ENCODE measurements around the gene ABLIM1. TPM values are rescaled to one million over a fixed set of nuclear protein-coding genes. Genes with fewer than 3 reads are reported as not detected.
A peak's percentile ranks its signal among the peaks of the same experiment; 100 is the strongest.

The ABLIM1 gene
- total RNA-seq, 2 experiments from 2014 or later = 91.5 to 97.9 TPM

DNA sequence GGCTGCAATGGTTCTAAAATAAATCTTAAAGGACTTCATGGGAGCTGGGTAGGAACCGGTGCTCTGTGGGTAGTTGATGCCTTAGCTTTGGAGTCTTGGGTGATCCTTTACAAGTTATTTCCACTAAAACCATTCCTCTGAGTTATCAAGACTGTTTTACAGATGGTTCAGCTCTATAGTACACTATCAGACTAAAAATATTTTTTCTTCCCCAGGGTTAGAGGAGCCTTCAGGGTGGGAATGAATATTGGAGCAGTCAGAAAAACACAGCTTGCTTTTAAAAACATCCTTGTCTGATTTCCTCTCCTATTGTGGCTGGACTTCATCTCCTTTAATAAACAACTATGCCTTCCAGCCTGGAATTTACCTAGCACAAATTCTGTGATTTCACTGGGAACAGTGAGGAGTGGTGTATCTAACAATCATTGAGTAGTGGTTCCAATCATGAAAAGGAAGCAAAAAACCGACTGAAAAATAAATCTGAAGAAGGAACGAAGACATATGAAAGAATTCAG, 151.1 kb downstream of the ABLIM1 start:
- no peak for DNase-seq
- CTCF ChIA-PET = interaction anchor here (0.8 to 1.2 kb wide), 3 partner anchors 11 to 25 kb away, joined by 3 to 4 read pairs (median 3); no protein-coding TSS in a partner anchor
- Mint-ChIP-seq H3K4me1 (peaks cover 35% of the 10 kb centered on the region), H3K9me3 (peaks cover 5% of the 10 kb centered on the region), H3K36me3 (ENCODE audit: low read depth) (peaks cover 44% of the 10 kb centered on the region), H3K4me3 (no peak overlapping the region), H3K27me3 (no peaks in the 10 kb centered on the region), H3K27ac (no peak overlapping the region)
- POLR2A ChIA-PET = no interaction called here

DNA sequence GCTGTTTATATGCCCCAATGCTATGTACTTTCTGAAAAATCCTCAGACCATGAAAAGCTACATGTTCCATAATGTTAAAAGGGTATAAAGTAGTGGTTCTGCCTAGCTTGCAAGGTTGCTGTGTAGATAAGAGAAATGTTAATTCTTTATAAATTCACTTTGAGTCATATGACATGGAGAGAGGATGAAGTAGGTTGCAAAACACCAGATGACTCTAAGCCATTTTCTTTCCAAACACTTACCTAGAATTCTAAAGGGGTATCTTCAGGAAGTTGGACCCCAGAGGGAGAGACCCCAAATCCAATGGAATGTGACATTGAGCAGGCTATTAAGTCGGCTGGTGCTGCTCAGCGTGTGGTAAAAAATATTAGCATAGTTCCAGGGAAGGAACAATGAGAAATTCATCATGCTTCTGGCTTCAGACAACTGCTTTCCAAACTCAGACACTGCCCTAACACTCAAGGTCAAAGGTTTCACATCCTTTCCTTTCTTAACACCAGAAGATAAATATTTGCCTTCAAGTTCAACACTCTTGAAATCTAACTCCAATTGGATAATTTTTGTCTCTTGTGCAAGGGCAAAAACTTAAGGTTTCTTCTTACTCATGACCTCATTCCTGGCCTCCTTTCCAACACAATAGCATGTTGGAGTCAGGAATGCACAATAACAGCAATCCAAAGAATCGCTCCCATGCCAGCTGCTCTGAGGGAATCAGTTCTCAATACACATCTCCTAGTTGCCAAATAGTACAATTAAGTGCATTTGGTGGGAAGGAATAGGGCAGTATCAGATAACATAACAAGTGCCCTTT, 153.1 kb downstream of the ABLIM1 start:
- Mint-ChIP-seq H3K4me1 (peaks cover 47% of the 10 kb centered on the region), H3K27ac (no peak overlapping the region), H3K4me3 (no peak overlapping the region), H3K9me3 (peaks cover 9% of the 10 kb centered on the region), H3K27me3 (no peaks in the 10 kb centered on the region), H3K36me3 (ENCODE audit: low read depth) (peaks cover 49% of the 10 kb centered on the region)
- ChIA-PET POLR2A (no interaction called here), CTCF (interaction anchor here (0.5 to 1.0 kb wide), 3 partner anchors 127 to 325 kb away, joined by 3 read pairs; no protein-coding TSS in a partner anchor)
- no peak for DNase-seq

DNA sequence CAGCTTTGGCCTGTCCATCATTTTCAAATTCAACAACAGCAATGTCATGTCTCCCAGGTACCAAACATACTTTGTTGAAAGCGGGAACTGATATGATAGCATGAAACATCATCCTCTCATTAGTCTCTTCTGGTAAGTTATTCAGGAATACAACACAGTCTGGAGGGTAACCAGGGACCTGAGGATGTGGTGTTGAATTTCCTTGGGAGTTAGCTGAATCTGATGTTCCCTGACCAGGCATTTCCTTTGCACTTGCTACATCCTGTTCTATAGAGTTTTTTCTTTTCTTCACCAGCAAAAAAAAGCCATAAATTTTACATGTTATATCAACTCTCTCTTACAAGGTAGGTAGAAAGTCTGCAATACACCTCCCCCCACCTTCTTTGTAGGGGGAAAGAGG, 156.0 kb downstream of the ABLIM1 start:
- ChIA-PET CTCF (interaction anchor here (1.0 kb wide), 1 partner anchor 15 kb away, joined by 3 read pairs; no protein-coding TSS in a partner anchor), POLR2A (interaction anchor here (1.3 to 4.3 kb wide), 2 partner anchors 25 to 42 kb away, joined by 3 to 42 read pairs; no protein-coding TSS in a partner anchor)

DNA sequence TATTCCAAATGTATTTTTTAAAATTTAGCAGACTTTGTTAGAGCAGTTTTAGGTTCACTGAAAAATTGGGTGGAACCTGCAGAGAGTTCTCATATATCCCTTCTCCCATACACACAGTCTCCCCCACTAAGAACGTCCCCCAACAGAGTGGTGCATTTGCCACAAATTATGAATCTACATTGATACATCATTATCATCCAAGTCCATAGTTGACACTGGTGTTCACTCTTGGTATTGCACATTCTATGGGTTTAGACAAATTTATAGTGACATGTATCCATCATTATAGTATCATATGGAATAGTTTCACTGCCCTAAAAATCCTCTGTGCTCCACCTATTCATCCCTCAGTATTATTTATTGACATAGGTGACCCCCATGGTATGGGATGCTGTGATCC, 156.4 kb downstream of the ABLIM1 start:
- Mint-ChIP-seq H3K27me3 (no peaks in the 10 kb centered on the region), H3K9me3 (peaks cover 7% of the 10 kb centered on the region), H3K4me1 (peaks cover 70% of the 10 kb centered on the region), H3K4me3 (no peak overlapping the region), H3K36me3 (ENCODE audit: low read depth) (peaks cover 47% of the 10 kb centered on the region), H3K27ac (peak overlapping the region; percentile 51)
- ChIA-PET CTCF (no interaction called here), POLR2A (interaction anchor here (1.3 to 5.4 kb wide), 4 partner anchors 15 to 42 kb away, joined by 3 to 74 read pairs (median 34); no protein-coding TSS in a partner anchor)
- DNase-seq = no peak

More for the DNA sequence above, 156.0 kb downstream of the ABLIM1 start:
- Mint-ChIP-seq H3K27me3 (no peaks in the 10 kb centered on the region), H3K4me1 (peaks cover 67% of the 10 kb centered on the region), H3K9me3 (peaks cover 7% of the 10 kb centered on the region), H3K4me3 (no peak overlapping the region), H3K36me3 (ENCODE audit: low read depth) (peaks cover 50% of the 10 kb centered on the region), H3K27ac (peak overlapping the region; percentile 51)
- DNase-seq = no peak

DNA sequence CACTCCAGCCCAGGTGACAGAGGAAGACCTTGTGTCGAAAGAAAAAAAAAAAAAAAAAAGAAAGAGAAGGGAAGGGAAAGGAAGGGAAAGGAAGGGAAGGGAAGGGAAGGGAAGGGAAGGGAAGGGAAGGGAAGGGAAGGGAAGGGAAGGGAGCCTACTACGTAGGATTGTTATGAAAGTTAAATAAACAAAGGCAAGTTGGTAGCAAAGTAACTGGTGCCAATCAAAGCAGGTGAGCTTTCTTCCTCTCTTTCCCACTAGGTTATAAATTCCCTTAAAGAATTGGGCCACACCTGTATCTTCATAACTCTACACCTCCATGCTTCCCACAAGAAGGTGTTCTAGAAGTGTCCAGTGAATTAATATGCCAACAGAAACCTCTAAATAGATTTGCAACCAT, 157.4 kb downstream of the ABLIM1 start:
- ChIA-PET CTCF (interaction anchor here (0.7 to 4.6 kb wide), 9 partner anchors 8 to 321 kb away, joined by 3 to 21 read pairs (median 4); no protein-coding TSS in a partner anchor), POLR2A (interaction anchor here (0.9 to 5.4 kb wide), 7 partner anchors 13 to 301 kb away, joined by 3 to 74 read pairs (median 5); no protein-coding TSS in a partner anchor)
- peaks cover 43% of the 10 kb centered on the region for H3K36me3 Mint-ChIP-seq (ENCODE audit: low read depth)
- peaks cover 77% of the 10 kb centered on the region for H3K4me1 Mint-ChIP-seq
- DNase-seq = no peak
- no peaks in the 10 kb centered on the region for H3K27me3 Mint-ChIP-seq
- no peak overlapping the region for H3K4me3 Mint-ChIP-seq
- peak overlapping the region; percentile 90 for H3K27ac Mint-ChIP-seq
- peaks cover 7% of the 10 kb centered on the region for H3K9me3 Mint-ChIP-seq

DNA sequence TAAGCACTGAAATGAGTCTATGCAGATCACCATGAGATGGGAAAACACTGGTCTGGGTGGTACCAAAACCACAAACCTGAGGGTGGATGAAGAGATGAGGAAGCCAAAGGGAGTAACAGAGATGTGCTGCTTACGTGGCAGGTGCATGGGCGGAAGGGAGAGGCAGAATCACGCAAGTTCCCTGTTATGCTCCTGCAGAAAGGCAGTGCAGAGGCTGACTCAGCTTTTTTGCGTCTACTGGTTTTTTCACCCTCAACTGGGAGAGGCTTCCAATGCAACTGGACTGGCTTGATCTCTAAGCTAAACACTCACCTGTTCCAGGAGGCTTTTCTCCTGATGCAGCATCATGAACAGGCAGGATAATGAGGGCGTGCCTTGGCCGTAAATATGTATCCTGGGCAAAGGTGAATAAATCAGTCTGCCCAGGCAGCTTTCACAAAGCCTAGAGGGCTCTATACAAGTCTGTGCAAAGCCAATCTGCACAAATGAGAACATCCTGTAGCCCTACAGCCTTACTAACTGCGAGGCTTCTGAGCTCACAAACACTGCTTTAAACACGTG, 158.4 kb downstream of the ABLIM1 start:
- POLR2A ChIA-PET = interaction anchor here (0.6 to 5.4 kb wide), 10 partner anchors 9 to 301 kb away, joined by 3 to 74 read pairs (median 4); no protein-coding TSS in a partner anchor
- Mint-ChIP-seq H3K4me3 (peak overlapping the region; percentile 23), H3K36me3 (ENCODE audit: low read depth) (peaks cover 48% of the 10 kb centered on the region)

DNA sequence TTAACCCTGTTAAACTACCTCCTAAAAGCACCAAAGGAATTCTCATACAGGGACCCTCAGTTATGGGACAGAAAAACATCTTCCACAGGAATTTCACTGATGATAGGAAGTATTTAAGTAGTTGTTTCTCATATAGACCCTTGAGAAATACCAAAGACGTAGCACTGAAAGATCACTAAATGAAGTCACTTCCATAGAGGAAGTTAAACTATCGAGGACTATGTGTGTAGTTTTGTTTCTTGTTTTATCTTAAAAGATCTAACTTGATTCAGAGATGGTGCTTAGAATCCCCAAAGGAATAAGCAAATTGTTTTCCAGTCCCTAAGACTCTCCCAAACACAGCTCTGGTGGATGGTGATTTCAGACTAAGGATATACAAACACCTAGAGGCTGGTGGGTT, 159.0 kb downstream of the ABLIM1 start:
- peaks cover 76% of the 10 kb centered on the region for H3K4me1 Mint-ChIP-seq
- ChIA-PET POLR2A (interaction anchor here (1.0 to 5.4 kb wide), 6 partner anchors 11 to 105 kb away, joined by 3 to 74 read pairs (median 16); no protein-coding TSS in a partner anchor), CTCF (interaction anchor here (1.0 to 4.6 kb wide), 7 partner anchors 25 to 323 kb away, joined by 3 to 21 read pairs (median 4); no protein-coding TSS in a partner anchor)
- H3K9me3 Mint-ChIP-seq = peaks cover 11% of the 10 kb centered on the region
- H3K27me3 Mint-ChIP-seq = no peaks in the 10 kb centered on the region
- DNase-seq = no peak
- H3K4me3 Mint-ChIP-seq = peak overlapping the region; percentile 23
- H3K27ac Mint-ChIP-seq = peak overlapping the region; percentile 90
- H3K36me3 Mint-ChIP-seq (ENCODE audit: low read depth) = peaks cover 43% of the 10 kb centered on the region

More for the DNA sequence above, 158.4 kb downstream of the ABLIM1 start:
- CTCF ChIA-PET = interaction anchor here (1.0 to 4.6 kb wide), 11 partner anchors 9 to 322 kb away, joined by 3 to 21 read pairs (median 4); no protein-coding TSS in a partner anchor
- H3K9me3 Mint-ChIP-seq = peaks cover 11% of the 10 kb centered on the region
- DNase-seq = peak; percentile 66
- peak overlapping the region; percentile 90 for H3K27ac Mint-ChIP-seq
- no peaks in the 10 kb centered on the region for H3K27me3 Mint-ChIP-seq
- H3K4me1 Mint-ChIP-seq = peaks cover 78% of the 10 kb centered on the region

DNA sequence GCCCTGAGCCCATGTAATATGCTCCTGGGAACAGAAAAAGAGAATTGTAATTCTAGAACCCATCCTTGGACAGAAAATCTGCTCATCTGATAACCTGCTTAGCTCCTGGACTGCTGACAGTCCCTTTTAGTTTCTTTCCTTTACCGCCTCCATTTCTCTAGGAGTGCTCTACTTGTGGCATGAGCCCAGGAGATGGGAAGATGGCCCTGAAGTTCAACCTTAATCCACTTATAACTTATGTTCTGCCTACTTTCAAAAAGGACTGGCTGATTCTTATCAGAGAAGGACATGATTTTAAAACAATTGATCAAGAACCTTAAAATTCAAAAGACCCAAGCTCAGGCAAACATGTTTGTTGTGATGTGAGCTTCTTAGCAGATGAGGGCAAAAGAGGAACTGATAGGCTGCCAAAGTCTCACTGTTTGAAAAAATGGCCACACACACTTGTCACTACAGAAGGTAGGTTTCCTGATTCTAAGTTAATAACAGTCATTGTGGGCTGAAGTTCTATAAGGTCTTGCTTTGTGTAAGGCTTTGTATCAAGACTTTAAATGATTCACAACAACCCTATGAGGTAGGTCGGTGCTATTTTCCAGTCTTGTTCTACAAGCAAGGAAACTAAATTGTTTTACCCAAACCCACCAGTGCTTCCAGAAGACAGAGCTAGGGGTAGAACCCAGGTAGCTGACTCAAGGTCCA, 159.5 kb downstream of the ABLIM1 start:
- peak overlapping the region; percentile 90 for H3K27ac Mint-ChIP-seq
- DNase-seq = no peak
- ChIA-PET POLR2A (interaction anchor here (1.0 to 5.4 kb wide), 5 partner anchors 11 to 43 kb away, joined by 3 to 74 read pairs (median 26); no protein-coding TSS in a partner anchor), CTCF (interaction anchor here (0.7 to 4.6 kb wide), 7 partner anchors 25 to 195 kb away, joined by 4 to 21 read pairs (median 4); no protein-coding TSS in a partner anchor)
- H3K9me3 Mint-ChIP-seq = peaks cover 11% of the 10 kb centered on the region
- peaks cover 41% of the 10 kb centered on the region for H3K36me3 Mint-ChIP-seq (ENCODE audit: low read depth)
- no peak overlapping the region for H3K4me3 Mint-ChIP-seq
- H3K4me1 Mint-ChIP-seq = peaks cover 78% of the 10 kb centered on the region
- H3K27me3 Mint-ChIP-seq = no peaks in the 10 kb centered on the region

DNA sequence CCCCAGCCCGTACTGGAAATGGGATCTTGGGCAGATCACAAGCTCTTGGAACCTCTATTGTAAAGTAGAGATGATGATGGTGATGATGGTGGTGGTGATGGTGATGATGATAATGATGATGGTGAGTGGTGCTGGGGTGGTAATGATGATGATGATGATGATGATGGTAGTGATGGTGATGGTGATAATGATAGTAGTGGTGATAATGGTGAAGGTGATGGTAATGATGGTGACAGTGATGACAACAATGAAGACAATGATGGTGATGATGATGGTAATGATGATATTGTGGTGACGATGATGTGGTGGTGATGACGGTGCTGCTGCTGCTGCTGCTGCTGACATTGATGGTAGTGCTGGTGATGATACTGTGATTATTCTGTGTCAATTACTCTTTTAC, 162.8 kb downstream of the ABLIM1 start:
- POLR2A ChIA-PET = no interaction called here
- H3K9me3 Mint-ChIP-seq = peaks cover 4% of the 10 kb centered on the region
- H3K27ac Mint-ChIP-seq = peak overlapping the region; percentile 22
- CTCF ChIA-PET = no interaction called here
- H3K27me3 Mint-ChIP-seq = no peaks in the 10 kb centered on the region
- H3K4me3 Mint-ChIP-seq = no peak overlapping the region
- peaks cover 80% of the 10 kb centered on the region for H3K4me1 Mint-ChIP-seq
- no peak for DNase-seq
- peaks cover 47% of the 10 kb centered on the region for H3K36me3 Mint-ChIP-seq (ENCODE audit: low read depth)

DNA sequence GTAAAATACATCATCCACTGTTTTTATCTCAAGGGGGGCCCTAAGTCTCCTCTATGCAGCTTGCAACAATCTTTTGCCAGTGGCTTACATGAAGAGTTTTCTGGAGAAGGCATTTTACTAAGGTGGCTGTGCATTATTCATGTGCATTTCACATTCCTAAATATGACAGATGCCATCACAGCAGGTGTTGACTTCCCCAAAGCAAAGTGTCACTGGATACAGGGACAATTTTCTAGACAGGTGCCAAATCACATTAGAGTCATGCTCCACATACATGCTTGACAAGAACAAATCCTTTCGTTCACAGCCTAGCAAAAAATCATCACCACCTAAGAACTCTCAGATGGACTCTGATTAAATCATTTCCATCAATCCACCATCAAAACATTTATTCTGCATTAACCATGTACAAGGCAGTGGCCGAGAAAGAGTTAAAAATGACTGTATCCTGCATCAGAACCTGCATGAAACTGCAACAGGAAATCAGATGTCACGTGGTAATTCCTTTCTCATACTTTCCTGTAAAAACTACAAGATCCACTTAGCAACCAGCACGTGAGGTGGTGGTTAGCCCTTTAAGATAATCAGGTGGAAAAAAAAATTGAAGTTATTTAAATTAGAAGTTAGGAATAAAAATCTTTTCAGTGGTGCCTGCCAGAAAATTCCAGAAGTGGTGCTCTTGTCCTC, 165.6 kb downstream of the ABLIM1 start:
- CTCF ChIA-PET = interaction anchor here (1.1 to 6.9 kb wide), 3 partner anchors 20 to 309 kb away, joined by 3 to 48 read pairs (median 5); no protein-coding TSS in a partner anchor
- H3K27me3 Mint-ChIP-seq = no peaks in the 10 kb centered on the region
- peak overlapping the region; percentile 57 for H3K27ac Mint-ChIP-seq
- H3K36me3 Mint-ChIP-seq (ENCODE audit: low read depth) = peaks cover 44% of the 10 kb centered on the region
- no peak overlapping the region for H3K4me3 Mint-ChIP-seq
- H3K4me1 Mint-ChIP-seq = peaks cover 65% of the 10 kb centered on the region
- H3K9me3 Mint-ChIP-seq = peaks cover 4% of the 10 kb centered on the region
- peak; percentile 43 for DNase-seq
- POLR2A ChIA-PET = interaction anchor here (1.3 to 2.2 kb wide), 2 partner anchors 33 to 51 kb away, joined by 5 to 11 read pairs; no protein-coding TSS in a partner anchor

DNA sequence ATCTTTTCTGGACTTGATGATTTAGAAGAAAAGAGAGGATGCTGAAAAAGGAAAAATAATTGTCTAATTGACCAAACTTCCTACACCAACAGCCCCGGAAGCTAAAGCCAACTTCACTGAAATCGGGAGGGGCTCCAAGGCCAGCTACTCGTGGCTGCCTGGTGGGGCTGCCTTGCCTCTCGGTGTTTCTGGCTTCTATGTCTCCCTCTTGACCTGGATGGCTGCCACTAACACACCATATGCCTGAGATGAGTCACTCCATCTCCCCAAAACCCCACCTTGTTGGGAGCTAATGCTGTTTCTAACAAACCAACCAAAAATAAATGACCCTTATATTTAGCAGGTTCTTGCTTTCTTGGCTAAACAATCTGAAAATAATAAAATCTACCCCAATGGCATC, 166.1 kb downstream of the ABLIM1 start:
- no peaks in the 10 kb centered on the region for H3K27me3 Mint-ChIP-seq
- ChIA-PET CTCF (interaction anchor here (1.1 to 6.9 kb wide), 3 partner anchors 19 to 310 kb away, joined by 3 to 48 read pairs (median 5); no protein-coding TSS in a partner anchor), POLR2A (interaction anchor here (1.0 to 2.2 kb wide), 3 partner anchors 34 to 52 kb away, joined by 3 to 11 read pairs (median 5); no protein-coding TSS in a partner anchor)
- DNase-seq = no peak
- peaks cover 67% of the 10 kb centered on the region for H3K4me1 Mint-ChIP-seq
- H3K9me3 Mint-ChIP-seq = peaks cover 4% of the 10 kb centered on the region
- peaks cover 50% of the 10 kb centered on the region for H3K36me3 Mint-ChIP-seq (ENCODE audit: low read depth)
- no peak overlapping the region for H3K27ac Mint-ChIP-seq
- no peak overlapping the region for H3K4me3 Mint-ChIP-seq
